GM23338 (cell line): Measurements from ENCODE around the gene LY6G6D.

Experiments used
- CREB1 ChIP-seq: fragments of 250-450 bp; sonication (Bioruptor Pico); IDR thresholded peaks from 2 replicates; pipeline ENCODE4 v1.5.0; 2020; ENCODE audit warnings: low read depth, mild to moderate bottlenecking, moderate library complexity
- ETS1 ChIP-seq: IDR thresholded peaks from 2 replicates; pipeline ENCODE4 v1.6.1; 2016; ENCODE audit warnings: antibody characterized with exemption
- EZH2 ChIP-seq: fragments of 200-600 bp; sonication (generic); IDR thresholded peaks from one replicate; pipeline ENCODE4 v1.8.0; 2017; ENCODE audit warnings: antibody characterized with exemption, mild to moderate bottlenecking, low read depth; ENCODE audit not compliant: unreplicated experiment
- EZH2phosphoT487 ChIP-seq: fragments of 200-600 bp; sonication (generic); IDR thresholded peaks from one replicate; pipeline ENCODE4 v1.8.1; 2018; ENCODE audit warnings: antibody characterized with exemption; ENCODE audit not compliant: unreplicated experiment
- JUNB ChIP-seq: IDR thresholded peaks from one replicate; pipeline ENCODE4 v1.6.1; 2016; ENCODE audit warnings: antibody characterized with exemption; ENCODE audit not compliant: unreplicated experiment
- NANOG ChIP-seq: IDR thresholded peaks from 2 replicates; pipeline ENCODE4 v1.6.1; 2016; ENCODE audit warnings: antibody characterized with exemption, borderline replicate concordance
- POLR2AphosphoS5 ChIP-seq: IDR thresholded peaks from 2 replicates; pipeline ENCODE4 v1.6.1; 2016; ENCODE audit warnings: antibody characterized with exemption, low read depth
- STAT1 ChIP-seq: IDR thresholded peaks from one replicate; pipeline ENCODE4 v1.6.1; 2016; ENCODE audit warnings: antibody characterized with exemption; ENCODE audit not compliant: unreplicated experiment
- ZNF114 ChIP-seq: fragments of 250-450 bp; sonication (Bioruptor Pico); IDR thresholded peaks from 2 replicates; pipeline ENCODE4 v1.5.0; 2020; ENCODE audit warnings: mild to moderate bottlenecking, moderate library complexity
- ZNF331 ChIP-seq: fragments of 250-450 bp; sonication (Bioruptor Pico); IDR thresholded peaks from 2 replicates; pipeline ENCODE4 v1.5.0; 2020; ENCODE audit warnings: low read depth, mild to moderate bottlenecking, moderate library complexity
- TF ChIP-seq, protein P1 (sequence below), 2 experiments: fragments of 200-600 bp in 1 of 2; sonication (generic) in 1 of 2; conservative IDR thresholded peaks; 2 replicates each; pipeline versions ENCODE4 v1.5.1 to v1.6.1; 2016 to 2017; ENCODE audit warnings: antibody characterized with exemption in 2 of 2, low read depth in 2 of 2, mild to moderate bottlenecking in 2 of 2, moderate library complexity in 1 of 2
- TF ChIP-seq, protein P2 (sequence below): IDR thresholded peaks from one replicate; pipeline ENCODE4 v1.6.1; 2018; ENCODE audit warnings: antibody characterized with exemption; ENCODE audit not compliant: unreplicated experiment
- TF ChIP-seq, protein P3 (sequence below): fragments of 250-450 bp; sonication (Bioruptor Pico); IDR thresholded peaks from 2 replicates; pipeline ENCODE4 v1.5.0; 2020; ENCODE audit warnings: mild to moderate bottlenecking, moderate library complexity

DNA sequence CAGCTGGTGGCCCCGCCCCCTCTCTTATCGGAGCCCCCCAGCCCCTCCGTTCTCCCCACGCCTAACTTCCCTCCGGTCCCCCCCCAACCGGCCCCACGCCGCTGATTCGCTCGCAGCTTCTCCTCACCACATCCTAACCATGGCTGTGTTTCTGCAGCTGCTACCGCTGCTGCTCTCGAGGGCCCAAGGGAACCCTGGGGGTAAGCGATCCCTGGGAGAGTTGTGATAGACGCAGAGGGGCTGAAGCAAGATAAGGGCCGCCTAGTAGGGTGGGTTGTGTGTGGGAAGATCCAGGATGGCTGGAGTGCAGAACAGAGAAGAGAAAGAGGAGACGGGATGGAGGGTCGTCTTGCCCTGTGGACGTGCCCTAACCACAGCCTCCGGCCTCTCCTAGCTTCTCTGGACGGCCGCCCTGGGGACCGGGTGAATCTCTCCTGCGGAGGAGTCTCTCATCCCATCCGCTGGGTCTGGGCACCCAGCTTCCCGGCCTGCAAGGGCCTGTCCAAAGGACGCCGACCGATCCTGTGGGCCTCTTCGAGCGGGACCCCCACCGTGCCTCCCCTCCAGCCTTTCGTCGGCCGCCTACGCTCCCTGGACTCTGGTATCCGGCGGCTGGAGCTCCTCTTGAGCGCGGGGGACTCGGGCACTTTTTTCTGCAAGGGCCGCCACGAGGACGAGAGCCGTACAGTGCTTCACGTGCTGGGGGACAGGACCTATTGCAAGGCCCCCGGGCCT, 8.3 kb downstream of the LY6G6D start, which contains the start of gene MPIG6B:
- TF ChIP-seq POLR2AphosphoS5, result no peak
- TF ChIP-seq, protein P1, sequence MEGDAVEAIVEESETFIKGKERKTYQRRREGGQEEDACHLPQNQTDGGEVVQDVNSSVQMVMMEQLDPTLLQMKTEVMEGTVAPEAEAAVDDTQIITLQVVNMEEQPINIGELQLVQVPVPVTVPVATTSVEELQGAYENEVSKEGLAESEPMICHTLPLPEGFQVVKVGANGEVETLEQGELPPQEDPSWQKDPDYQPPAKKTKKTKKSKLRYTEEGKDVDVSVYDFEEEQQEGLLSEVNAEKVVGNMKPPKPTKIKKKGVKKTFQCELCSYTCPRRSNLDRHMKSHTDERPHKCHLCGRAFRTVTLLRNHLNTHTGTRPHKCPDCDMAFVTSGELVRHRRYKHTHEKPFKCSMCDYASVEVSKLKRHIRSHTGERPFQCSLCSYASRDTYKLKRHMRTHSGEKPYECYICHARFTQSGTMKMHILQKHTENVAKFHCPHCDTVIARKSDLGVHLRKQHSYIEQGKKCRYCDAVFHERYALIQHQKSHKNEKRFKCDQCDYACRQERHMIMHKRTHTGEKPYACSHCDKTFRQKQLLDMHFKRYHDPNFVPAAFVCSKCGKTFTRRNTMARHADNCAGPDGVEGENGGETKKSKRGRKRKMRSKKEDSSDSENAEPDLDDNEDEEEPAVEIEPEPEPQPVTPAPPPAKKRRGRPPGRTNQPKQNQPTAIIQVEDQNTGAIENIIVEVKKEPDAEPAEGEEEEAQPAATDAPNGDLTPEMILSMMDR (conservative IDR thresholded peaks at IDR 0.05; ENCODE audit: low read depth in 2 of 2), result no peak
- TF ChIP-seq EZH2, result no peak
- TF ChIP-seq STAT1, result no peak
- TF ChIP-seq EZH2phosphoT487, result no peak
- TF ChIP-seq, protein P2, sequence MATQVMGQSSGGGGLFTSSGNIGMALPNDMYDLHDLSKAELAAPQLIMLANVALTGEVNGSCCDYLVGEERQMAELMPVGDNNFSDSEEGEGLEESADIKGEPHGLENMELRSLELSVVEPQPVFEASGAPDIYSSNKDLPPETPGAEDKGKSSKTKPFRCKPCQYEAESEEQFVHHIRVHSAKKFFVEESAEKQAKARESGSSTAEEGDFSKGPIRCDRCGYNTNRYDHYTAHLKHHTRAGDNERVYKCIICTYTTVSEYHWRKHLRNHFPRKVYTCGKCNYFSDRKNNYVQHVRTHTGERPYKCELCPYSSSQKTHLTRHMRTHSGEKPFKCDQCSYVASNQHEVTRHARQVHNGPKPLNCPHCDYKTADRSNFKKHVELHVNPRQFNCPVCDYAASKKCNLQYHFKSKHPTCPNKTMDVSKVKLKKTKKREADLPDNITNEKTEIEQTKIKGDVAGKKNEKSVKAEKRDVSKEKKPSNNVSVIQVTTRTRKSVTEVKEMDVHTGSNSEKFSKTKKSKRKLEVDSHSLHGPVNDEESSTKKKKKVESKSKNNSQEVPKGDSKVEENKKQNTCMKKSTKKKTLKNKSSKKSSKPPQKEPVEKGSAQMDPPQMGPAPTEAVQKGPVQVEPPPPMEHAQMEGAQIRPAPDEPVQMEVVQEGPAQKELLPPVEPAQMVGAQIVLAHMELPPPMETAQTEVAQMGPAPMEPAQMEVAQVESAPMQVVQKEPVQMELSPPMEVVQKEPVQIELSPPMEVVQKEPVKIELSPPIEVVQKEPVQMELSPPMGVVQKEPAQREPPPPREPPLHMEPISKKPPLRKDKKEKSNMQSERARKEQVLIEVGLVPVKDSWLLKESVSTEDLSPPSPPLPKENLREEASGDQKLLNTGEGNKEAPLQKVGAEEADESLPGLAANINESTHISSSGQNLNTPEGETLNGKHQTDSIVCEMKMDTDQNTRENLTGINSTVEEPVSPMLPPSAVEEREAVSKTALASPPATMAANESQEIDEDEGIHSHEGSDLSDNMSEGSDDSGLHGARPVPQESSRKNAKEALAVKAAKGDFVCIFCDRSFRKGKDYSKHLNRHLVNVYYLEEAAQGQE, result no peak
- TF ChIP-seq CREB1 (CRISPR knock-in tag), result no peak
- no peak for TF ChIP-seq JUNB
- TF ChIP-seq NANOG, result no peak
- TF ChIP-seq ZNF114 (CRISPR knock-in tag), result no peak
- no peak for TF ChIP-seq ETS1
- TF ChIP-seq ZNF331 (CRISPR knock-in tag), result no peak
- TF ChIP-seq, protein P3, sequence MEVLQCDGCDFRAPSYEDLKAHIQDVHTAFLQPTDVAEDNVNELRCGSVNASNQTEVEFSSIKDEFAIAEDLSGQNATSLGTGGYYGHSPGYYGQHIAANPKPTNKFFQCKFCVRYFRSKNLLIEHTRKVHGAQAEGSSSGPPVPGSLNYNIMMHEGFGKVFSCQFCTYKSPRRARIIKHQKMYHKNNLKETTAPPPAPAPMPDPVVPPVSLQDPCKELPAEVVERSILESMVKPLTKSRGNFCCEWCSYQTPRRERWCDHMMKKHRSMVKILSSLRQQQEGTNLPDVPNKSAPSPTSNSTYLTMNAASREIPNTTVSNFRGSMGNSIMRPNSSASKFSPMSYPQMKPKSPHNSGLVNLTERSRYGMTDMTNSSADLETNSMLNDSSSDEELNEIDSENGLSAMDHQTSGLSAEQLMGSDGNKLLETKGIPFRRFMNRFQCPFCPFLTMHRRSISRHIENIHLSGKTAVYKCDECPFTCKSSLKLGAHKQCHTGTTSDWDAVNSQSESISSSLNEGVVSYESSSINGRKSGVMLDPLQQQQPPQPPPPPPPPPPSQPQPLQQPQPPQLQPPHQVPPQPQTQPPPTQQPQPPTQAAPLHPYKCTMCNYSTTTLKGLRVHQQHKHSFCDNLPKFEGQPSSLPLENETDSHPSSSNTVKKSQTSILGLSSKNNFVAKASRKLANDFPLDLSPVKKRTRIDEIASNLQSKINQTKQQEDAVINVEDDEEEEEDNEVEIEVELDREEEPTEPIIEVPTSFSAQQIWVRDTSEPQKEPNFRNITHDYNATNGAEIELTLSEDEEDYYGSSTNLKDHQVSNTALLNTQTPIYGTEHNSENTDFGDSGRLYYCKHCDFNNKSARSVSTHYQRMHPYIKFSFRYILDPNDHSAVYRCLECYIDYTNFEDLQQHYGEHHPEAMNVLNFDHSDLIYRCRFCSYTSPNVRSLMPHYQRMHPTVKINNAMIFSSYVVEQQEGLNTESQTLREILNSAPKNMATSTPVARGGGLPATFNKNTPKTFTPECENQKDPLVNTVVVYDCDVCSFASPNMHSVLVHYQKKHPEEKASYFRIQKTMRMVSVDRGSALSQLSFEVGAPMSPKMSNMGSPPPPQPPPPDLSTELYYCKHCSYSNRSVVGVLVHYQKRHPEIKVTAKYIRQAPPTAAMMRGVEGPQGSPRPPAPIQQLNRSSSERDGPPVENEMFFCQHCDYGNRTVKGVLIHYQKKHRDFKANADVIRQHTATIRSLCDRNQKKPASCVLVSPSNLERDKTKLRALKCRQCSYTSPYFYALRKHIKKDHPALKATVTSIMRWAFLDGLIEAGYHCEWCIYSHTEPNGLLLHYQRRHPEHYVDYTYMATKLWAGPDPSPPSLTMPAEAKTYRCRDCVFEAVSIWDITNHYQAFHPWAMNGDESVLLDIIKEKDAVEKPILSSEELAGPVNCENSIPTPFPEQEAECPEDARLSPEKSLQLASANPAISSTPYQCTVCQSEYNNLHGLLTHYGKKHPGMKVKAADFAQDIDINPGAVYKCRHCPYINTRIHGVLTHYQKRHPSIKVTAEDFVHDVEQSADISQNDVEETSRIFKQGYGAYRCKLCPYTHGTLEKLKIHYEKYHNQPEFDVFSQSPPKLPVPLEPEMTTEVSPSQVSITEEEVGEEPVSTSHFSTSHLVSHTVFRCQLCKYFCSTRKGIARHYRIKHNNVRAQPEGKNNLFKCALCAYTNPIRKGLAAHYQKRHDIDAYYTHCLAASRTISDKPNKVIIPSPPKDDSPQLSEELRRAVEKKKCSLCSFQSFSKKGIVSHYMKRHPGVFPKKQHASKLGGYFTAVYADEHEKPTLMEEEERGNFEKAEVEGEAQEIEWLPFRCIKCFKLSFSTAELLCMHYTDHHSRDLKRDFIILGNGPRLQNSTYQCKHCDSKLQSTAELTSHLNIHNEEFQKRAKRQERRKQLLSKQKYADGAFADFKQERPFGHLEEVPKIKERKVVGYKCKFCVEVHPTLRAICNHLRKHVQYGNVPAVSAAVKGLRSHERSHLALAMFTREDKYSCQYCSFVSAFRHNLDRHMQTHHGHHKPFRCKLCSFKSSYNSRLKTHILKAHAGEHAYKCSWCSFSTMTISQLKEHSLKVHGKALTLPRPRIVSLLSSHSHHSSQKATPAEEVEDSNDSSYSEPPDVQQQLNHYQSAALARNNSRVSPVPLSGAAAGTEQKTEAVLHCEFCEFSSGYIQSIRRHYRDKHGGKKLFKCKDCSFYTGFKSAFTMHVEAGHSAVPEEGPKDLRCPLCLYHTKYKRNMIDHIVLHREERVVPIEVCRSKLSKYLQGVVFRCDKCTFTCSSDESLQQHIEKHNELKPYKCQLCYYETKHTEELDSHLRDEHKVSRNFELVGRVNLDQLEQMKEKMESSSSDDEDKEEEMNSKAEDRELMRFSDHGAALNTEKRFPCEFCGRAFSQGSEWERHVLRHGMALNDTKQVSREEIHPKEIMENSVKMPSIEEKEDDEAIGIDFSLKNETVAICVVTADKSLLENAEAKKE (CRISPR knock-in tag), result no peak
